KOPT-K1 (cell line): Measurements from ENCODE around the gene EFNB1.

Source experiments
- H3K27ac ChIP-seq: fragments of 200-600 bp; sonication (generic); 2 replicates; pipeline ENCODE4 v1.5.1; 2016; ENCODE audit warnings: antibody characterized with exemption, mild to moderate bottlenecking, low read depth, low read length; ENCODE audit not compliant: poor library complexity, severe bottlenecking
- H3K36me3 ChIP-seq: fragments of 200-600 bp; sonication (generic); 2 replicates; pipeline ENCODE4 v1.5.1; 2017; ENCODE audit warnings: antibody characterized with exemption, mild to moderate bottlenecking, low read length, moderate library complexity; ENCODE audit not compliant: insufficient read depth
- H3K9me3 ChIP-seq: fragments of 200-600 bp; sonication (generic); 2 replicates; pipeline ENCODE4 v1.5.1; 2017; ENCODE audit warnings: antibody characterized with exemption, low read length, mild to moderate bottlenecking; ENCODE audit not compliant: insufficient read depth, poor library complexity, severe bottlenecking

EFNB1 gene

GRCh38 chrX:68833855-68834331, 5.1 kb downstream of the EFNB1 start:
- Histone ChIP-seq H3K9me3 (no peaks in the 10 kb centered on the region), H3K27ac (no peak overlapping the region), H3K36me3 (no peaks in the 10 kb centered on the region)

DNA sequence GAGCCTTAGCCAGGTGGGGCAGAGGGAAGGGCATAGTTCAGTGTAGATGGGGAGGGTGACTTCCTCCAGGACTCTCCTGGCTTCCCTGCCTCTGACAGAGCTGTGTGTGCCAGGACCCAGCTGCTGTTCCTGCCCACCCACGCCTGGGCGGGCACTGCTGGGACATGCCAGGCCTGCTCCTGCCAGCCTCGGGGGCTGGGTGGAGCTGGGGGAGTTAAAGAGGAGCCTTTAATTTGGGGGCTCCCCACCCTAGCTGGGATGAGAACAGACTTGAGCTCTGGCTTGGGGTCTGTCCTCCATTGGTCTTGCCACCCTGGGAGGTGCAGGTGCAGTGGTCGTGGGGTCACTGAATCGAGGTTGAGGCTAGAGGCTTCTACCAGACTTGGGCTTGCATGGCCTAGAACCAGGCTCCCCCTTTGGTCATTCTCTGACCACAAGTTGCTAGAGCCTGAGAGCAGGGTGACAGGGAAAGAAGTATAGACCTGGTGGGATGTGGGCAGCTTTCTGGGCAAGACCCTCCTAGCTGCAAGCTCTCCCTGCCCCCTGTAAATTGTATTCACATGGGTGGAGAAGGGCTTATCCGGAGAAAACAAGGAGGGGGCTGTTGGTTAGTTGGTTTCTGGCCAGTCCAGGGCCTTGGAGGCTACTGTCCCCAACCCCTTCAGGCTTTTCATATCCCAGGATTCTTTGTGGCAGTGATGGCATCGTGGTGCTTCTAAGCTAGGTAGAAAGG, 5.7 kb downstream of the EFNB1 start:
- no peak overlapping the region for H3K27ac ChIP-seq
- no peaks in the 10 kb centered on the region for H3K9me3 ChIP-seq
- H3K36me3 ChIP-seq: no peaks in the 10 kb centered on the region

GRCh38 chrX:68835104-68835442, 6.3 kb downstream of the EFNB1 start:
- H3K27ac ChIP-seq: no peak overlapping the region
- H3K9me3 ChIP-seq: no peaks in the 10 kb centered on the region
- no peaks in the 10 kb centered on the region for H3K36me3 ChIP-seq

- Histone ChIP-seq H3K9me3 (no peaks in the 10 kb centered on the region), H3K36me3 (no peaks in the 10 kb centered on the region), H3K27ac (no peak overlapping the region)
Observed at GRCh38 chrX:68835468-68835867, 6.6 kb downstream of the EFNB1 start.

GRCh38 chrX:68837119-68837518, 8.3 kb downstream of the EFNB1 start:
- H3K9me3 ChIP-seq: no peaks in the 10 kb centered on the region
- no peaks in the 10 kb centered on the region for H3K36me3 ChIP-seq
- no peak overlapping the region for H3K27ac ChIP-seq

DNA sequence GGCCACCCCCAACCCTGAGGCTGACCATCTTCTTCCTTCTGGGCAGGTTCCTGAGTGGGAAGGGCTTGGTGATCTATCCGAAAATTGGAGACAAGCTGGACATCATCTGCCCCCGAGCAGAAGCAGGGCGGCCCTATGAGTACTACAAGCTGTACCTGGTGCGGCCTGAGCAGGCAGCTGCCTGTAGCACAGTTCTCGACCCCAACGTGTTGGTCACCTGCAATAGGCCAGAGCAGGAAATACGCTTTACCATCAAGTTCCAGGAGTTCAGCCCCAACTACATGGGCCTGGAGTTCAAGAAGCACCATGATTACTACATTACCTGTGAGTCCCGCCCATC, 9.7 kb downstream of the EFNB1 start:
- no peaks in the 10 kb centered on the region for H3K9me3 ChIP-seq
- H3K36me3 ChIP-seq: no peaks in the 10 kb centered on the region
- H3K27ac ChIP-seq: no peak overlapping the region

- no peaks in the 10 kb centered on the region for H3K9me3 ChIP-seq
- no peak overlapping the region for H3K27ac ChIP-seq
- H3K36me3 ChIP-seq: no peaks in the 10 kb centered on the region
Observed at GRCh38 chrX:68839771-68840170, 10.9 kb downstream of the EFNB1 start.

DNA sequence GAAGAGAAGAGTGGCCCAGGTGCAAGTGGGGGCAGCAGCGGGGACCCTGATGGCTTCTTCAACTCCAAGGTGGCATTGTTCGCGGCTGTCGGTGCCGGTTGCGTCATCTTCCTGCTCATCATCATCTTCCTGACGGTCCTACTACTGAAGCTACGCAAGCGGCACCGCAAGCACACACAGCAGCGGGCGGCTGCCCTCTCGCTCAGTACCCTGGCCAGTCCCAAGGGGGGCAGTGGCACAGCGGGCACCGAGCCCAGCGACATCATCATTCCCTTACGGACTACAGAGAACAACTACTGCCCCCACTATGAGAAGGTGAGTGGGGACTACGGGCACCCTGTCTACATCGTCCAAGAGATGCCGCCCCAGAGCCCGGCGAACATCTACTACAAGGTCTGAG, 11.4 kb downstream of the EFNB1 start:
- Histone ChIP-seq H3K36me3 (no peaks in the 10 kb centered on the region), H3K9me3 (no peaks in the 10 kb centered on the region), H3K27ac (no peak overlapping the region)

- Histone ChIP-seq H3K9me3 (no peaks in the 10 kb centered on the region), H3K27ac (no peak overlapping the region), H3K36me3 (no peaks in the 10 kb centered on the region)
Observed at GRCh38 chrX:68841251-68842049, 12.6 kb downstream of the EFNB1 start.

DNA sequence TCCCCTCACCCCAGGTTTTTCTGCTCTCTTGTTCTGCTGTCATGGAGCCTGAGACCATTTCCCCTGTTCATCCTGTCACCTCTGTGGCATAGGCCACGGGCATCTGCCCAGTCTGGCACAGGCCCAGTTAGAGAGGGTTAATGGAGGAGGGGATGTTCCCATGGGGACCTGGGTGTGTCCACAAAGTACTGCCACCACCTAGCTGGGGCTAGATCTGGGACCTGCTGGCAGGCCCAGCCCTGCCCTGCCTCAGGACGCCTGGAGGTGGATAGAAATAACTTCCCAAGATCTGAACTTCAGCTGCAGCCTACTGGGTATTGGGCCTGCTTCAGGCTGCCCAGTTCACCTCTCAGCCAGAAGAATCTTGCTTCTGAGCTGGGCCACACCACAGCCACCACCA, 13.5 kb downstream of the EFNB1 start:
- Histone ChIP-seq H3K27ac (no peak overlapping the region), H3K9me3 (no peaks in the 10 kb centered on the region), H3K36me3 (no peaks in the 10 kb centered on the region)

DNA sequence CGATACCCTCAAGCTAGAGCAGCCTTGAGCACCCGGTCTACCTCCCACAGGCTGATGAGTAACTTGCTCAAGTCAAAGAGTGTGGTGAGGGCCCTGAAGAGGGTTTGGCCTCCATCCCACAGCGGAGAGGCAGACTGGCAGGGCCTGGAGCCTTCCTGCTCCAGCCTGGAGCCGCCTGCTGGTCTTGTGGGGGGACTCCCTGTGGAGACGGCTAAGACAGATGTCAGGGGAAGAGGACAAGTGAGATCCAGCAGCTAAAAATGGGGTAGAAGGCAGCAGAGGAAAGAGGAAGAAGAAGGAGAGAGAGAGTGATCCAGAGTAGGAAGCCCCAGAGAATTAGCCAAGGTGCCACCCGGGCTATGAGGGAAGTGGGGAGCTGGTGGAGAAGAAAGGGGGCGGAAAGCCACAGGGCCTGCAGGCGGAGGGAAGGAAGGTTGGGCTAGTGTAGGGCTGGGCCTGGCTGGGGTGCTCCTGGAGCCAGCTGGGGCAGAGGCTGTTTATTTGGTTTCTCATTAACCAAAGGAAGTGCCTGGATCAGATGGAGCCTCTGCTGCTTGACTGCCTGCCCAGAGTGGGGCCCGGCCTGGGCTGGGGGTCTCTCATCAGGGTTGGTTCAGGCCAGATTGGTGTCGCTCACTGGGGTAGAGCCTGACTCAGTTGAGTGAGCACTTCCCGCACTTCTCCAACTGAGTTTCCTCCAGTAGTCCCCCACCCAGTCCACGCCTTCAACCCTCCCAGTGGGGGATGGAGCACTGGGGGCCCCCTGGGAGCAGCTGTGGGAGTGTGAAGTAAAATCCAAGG, 14.2 kb downstream of the EFNB1 start:
- no peaks in the 10 kb centered on the region for H3K9me3 ChIP-seq
- H3K36me3 ChIP-seq: no peaks in the 10 kb centered on the region
- no peak overlapping the region for H3K27ac ChIP-seq

DNA sequence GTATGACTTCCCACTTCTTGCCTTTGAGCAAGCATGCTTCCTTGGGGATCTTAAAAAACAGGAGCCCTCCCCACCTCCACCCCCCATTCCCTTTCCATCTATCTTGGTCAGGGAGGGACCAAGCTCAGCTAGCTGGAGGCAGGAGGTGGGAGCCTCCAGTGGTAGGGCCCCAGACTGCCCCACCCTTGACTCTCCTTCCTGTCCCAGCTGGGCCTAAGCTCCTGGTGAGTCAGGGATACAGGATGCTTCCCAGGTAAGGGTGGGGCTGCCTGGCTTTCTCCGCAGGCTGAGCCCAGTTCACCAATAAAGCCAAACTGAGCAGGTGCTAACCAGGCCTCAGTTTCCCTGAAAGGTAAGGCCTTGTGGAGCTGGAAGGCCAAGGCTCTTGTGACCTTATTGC, 15.2 kb downstream of the EFNB1 start:
- H3K36me3 ChIP-seq: no peaks in the 10 kb centered on the region
- no peak overlapping the region for H3K27ac ChIP-seq
- no peaks in the 10 kb centered on the region for H3K9me3 ChIP-seq

DNA sequence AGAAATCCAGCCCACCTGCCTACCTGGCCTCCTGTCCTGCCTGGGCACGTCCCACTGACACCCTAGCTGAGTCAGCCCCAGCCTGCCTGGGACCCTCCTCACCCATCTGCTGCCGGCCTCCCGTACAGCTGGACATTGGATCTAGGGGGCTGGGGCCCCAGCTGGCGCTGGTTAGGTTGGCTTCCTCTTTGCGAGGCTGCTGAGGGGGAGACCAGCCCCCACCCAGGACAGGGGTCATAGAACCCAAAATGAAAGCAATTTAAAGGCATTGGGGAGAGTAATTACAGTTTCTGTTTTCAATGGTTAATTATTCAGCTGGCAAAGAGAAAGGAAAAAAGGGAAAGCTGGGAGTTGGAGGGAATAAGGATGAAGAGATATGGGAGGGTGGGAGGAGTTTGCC, 15.8 kb downstream of the EFNB1 start:
- Histone ChIP-seq H3K9me3 (no peaks in the 10 kb centered on the region), H3K27ac (no peak overlapping the region), H3K36me3 (no peaks in the 10 kb centered on the region)

DNA sequence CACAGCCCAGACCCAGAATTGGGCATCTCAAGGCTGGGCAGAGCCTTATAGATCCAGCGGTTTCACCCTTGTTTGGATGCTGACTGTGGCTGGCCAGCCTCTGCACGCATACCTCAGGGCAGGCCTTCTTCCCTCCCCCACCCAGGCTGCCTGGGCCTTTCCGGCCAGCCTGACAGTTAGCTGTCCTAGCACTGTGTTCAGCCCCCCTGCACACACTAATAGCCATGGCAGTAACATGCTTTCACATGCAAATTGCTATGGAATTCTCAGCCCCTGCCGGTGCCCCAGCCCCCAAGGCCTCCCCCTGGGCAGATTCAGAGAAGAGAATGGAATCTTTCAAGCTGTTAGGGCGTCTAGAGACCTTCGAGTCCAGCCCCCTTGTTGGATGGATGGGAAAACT, 17.7 kb downstream of the EFNB1 start:
- Histone ChIP-seq H3K27ac (no peak overlapping the region), H3K36me3 (no peaks in the 10 kb centered on the region), H3K9me3 (no peaks in the 10 kb centered on the region)

DNA sequence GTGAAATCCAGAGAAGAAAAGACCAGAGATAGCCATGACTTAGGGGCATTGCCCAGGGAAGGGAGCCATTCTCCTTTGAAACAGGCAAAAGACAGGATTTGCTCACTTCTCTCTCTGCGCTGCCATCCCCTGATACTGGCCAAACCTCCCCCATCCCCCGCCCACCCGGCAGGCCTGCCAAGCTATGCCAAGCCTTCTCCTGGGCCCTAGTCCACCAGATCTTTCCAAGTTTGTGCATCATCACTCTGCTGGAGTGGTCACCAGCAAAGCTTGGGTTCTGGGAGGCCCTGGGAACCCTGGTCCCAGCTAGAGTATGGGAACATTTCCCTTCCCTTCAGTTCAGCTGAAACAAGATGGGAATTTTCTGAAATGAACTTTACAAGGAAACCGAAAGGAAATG, 18.4 kb downstream of the EFNB1 start:
- Histone ChIP-seq H3K9me3 (no peaks in the 10 kb centered on the region), H3K27ac (no peak overlapping the region), H3K36me3 (no peaks in the 10 kb centered on the region)
